IMR-90 (cell line): ENCODE data around the gene MAP3K3. TPM values are rescaled to one million over a fixed set of nuclear protein-coding genes. Genes with fewer than 3 reads are reported as not detected.

ENCODE experiments used
- ATAC-seq: fragments of 200-7000 bp; cut with Tn5 transposase; 2 replicates; pipeline ENCODE4 v1.9.1; 2020; ENCODE audit warnings: low read depth, mild to moderate bottlenecking, moderate library complexity
- BruUV-seq: library from RNA; stranded (reverse); fragments of 400-500 nt; replicated peaks from 2 replicates; lab custom pipeline; 2021; lab: Mats Ljungman, UMichigan
- CTCF ChIA-PET: fragments of 300-600 bp; formaldehyde crosslinking; extraction: SDS; loops from one replicate; lab custom pipeline; 2021; ENCODE audit warnings: antibody characterized with exemption; lab: Yijun Ruan, JAX
- POLR2A ChIA-PET: fragments of 300-600 bp; sonication (Branson Sonifier 250); formaldehyde crosslinking; loops from one replicate; lab custom pipeline; 2022; ENCODE audit warnings: antibody characterized with exemption; ENCODE audit not compliant: unreplicated experiment; lab: Charles Lee
- DNase-seq: peaks from one replicate; pipeline ENCODE4 v3.0.0; 2013
- H2AFZ ChIP-seq: replicated peaks from 2 replicates; pipeline ENCODE3; 2013; ENCODE audit warnings: low read length, mild to moderate bottlenecking; ENCODE audit not compliant: poor library complexity
- H2AK5ac ChIP-seq: 2 replicates; pipeline ENCODE4 v1.6.1; 2013; ENCODE audit warnings: low read depth, low read length, inconsistent platforms
- H2AK9ac ChIP-seq: replicated peaks from 2 replicates; pipeline ENCODE3; 2013; ENCODE audit warnings: mild to moderate bottlenecking, low read depth, low read length, moderate library complexity; ENCODE audit not compliant: poor library complexity
- H2BK120ac ChIP-seq: 2 replicates; pipeline ENCODE4 v1.6.1; 2013; ENCODE audit warnings: low read depth, low read length, inconsistent platforms
- H2BK15ac ChIP-seq: 3 replicates; pipeline ENCODE4 v1.6.1; 2013; ENCODE audit warnings: low read depth, low read length, inconsistent platforms
- H2BK20ac ChIP-seq: 2 replicates; pipeline ENCODE4 v1.6.1; 2013; ENCODE audit warnings: low read depth, mild to moderate bottlenecking, inconsistent platforms, low read length, moderate library complexity
- H2BK5ac ChIP-seq: 2 replicates; pipeline ENCODE4 v1.6.1; 2013; ENCODE audit warnings: mild to moderate bottlenecking, low read depth, low read length, inconsistent platforms; ENCODE audit not compliant: poor library complexity, severe bottlenecking
- H3K14ac ChIP-seq: replicated peaks from 2 replicates; pipeline ENCODE4 v1.6.1; 2013; ENCODE audit warnings: low read depth, low read length, inconsistent platforms
- H3K18ac ChIP-seq: 2 replicates; pipeline ENCODE4 v1.6.1; 2013; ENCODE audit warnings: low read depth, low read length, control low read depth
- H3K23ac ChIP-seq: 2 replicates; pipeline ENCODE4 v1.6.1; 2013; ENCODE audit warnings: low read depth, low read length, inconsistent platforms
- H3K27ac ChIP-seq: 2 replicates; pipeline ENCODE4 v1.5.1; 2013; ENCODE audit warnings: mild to moderate bottlenecking, control low read depth, low read length; ENCODE audit not compliant: insufficient read depth
- H3K27me3 ChIP-seq: 2 replicates; pipeline ENCODE4 v1.6.1; 2013; ENCODE audit warnings: low read length; ENCODE audit not compliant: control insufficient read depth, insufficient read depth
- H3K36me3 ChIP-seq: 2 replicates; pipeline ENCODE4 v1.6.1; 2013; ENCODE audit warnings: low read length, mixed read lengths; ENCODE audit not compliant: control insufficient read depth, insufficient read depth
- H3K4ac ChIP-seq: 2 replicates; pipeline ENCODE4 v1.6.1; 2013; ENCODE audit warnings: low read depth, low read length, inconsistent platforms
- H3K4me1 ChIP-seq: 2 replicates; pipeline ENCODE4 v1.6.1; 2013; ENCODE audit warnings: low read length, mixed read lengths; ENCODE audit not compliant: control insufficient read depth, insufficient read depth
- H3K4me2 ChIP-seq: 2 replicates; pipeline ENCODE4 v1.6.1; 2013; ENCODE audit warnings: low read depth, mild to moderate bottlenecking, control low read depth, low read length, moderate library complexity
- H3K4me3 ChIP-seq: 2 replicates; pipeline ENCODE4 v1.5.1; 2013; ENCODE audit warnings: low read depth, mild to moderate bottlenecking, control low read depth, low read length, moderate library complexity; ENCODE audit not compliant: insufficient read depth
- H3K56ac ChIP-seq: 2 replicates; pipeline ENCODE4 v1.6.1; 2013; ENCODE audit warnings: low read length, inconsistent platforms; ENCODE audit not compliant: insufficient read depth; ENCODE audit errors: extremely low read depth
- H3K79me1 ChIP-seq, 2 experiments: 2 replicates each; pipeline ENCODE4 v1.6.1; 2013; ENCODE audit warnings: low read length in 2 of 2, inconsistent platforms in 1 of 2, low read depth in 1 of 2
- H3K9ac ChIP-seq: 2 replicates; pipeline ENCODE4 v1.6.1; 2013; ENCODE audit warnings: low read depth, low read length, control low read depth
- H3K9me1 ChIP-seq: 2 replicates; pipeline ENCODE4 v1.6.1; 2013; ENCODE audit warnings: low read length, inconsistent platforms; ENCODE audit not compliant: insufficient read depth
- H3K9me3 ChIP-seq: 2 replicates; pipeline ENCODE4 v1.6.1; 2013; ENCODE audit warnings: low read length; ENCODE audit not compliant: control insufficient read depth, insufficient read depth
- H4K20me1 ChIP-seq: 2 replicates; pipeline ENCODE4 v1.6.1; 2013; ENCODE audit warnings: low read length, inconsistent platforms; ENCODE audit not compliant: insufficient read depth
- H4K5ac ChIP-seq: 2 replicates; pipeline ENCODE4 v1.6.1; 2013; ENCODE audit warnings: mild to moderate bottlenecking, low read depth, low read length, control low read depth
- H4K8ac ChIP-seq, 2 experiments: 2 replicates each; pipeline ENCODE4 v1.6.1; 2013; ENCODE audit warnings: low read depth in 2 of 2, low read length in 2 of 2, control low read depth in 1 of 2, inconsistent platforms in 1 of 2
- H4K91ac ChIP-seq: 2 replicates; pipeline ENCODE4 v1.6.1; 2013; ENCODE audit warnings: low read depth, low read length, inconsistent platforms; ENCODE audit not compliant: insufficient read depth
- BHLHE40 ChIP-seq: fragments of 150-350 bp; IDR thresholded peaks from 2 replicates; pipeline ENCODE4 v1.6.1; 2016; ENCODE audit warnings: mild to moderate bottlenecking, low read depth, low read length
- CEBPB ChIP-seq: IDR thresholded peaks from 2 replicates; pipeline ENCODE4 v1.6.1; 2012; ENCODE audit warnings: low read depth, low read length, improper control_type of control experiment
- CHD1 ChIP-seq: IDR thresholded peaks from 2 replicates; pipeline ENCODE4 v1.6.1; 2012; ENCODE audit warnings: low read depth, low read length, improper control_type of control experiment
- FOS ChIP-seq: fragments of 150-350 bp; IDR thresholded peaks from 2 replicates; pipeline ENCODE4 v1.6.1; 2016; ENCODE audit warnings: low read depth, low read length
- MAZ ChIP-seq: IDR thresholded peaks from 2 replicates; pipeline ENCODE4 v1.6.1; 2012; ENCODE audit warnings: low read depth, mild to moderate bottlenecking, low read length, improper control_type of control experiment, moderate library complexity, borderline replicate concordance
- MXI1 ChIP-seq: IDR thresholded peaks from 2 replicates; pipeline ENCODE4 v1.6.1; 2012; ENCODE audit warnings: low read depth, mild to moderate bottlenecking, low read length, moderate library complexity, borderline replicate concordance
- NFE2L2 ChIP-seq: fragments of 150-350 bp; IDR thresholded peaks from 2 replicates; pipeline ENCODE4 v1.6.1; 2016; ENCODE audit warnings: low read depth, mild to moderate bottlenecking, low read length
- POLR2A ChIP-seq: IDR thresholded peaks from 2 replicates; pipeline ENCODE4 v1.6.1; 2012; ENCODE audit warnings: mild to moderate bottlenecking, low read depth, low read length
- RAD21 ChIP-seq: IDR thresholded peaks from 2 replicates; pipeline ENCODE4 v1.6.1; 2012; ENCODE audit warnings: low read length, improper control_type of control experiment
- RFX5 ChIP-seq: IDR thresholded peaks from 2 replicates; pipeline ENCODE4 v1.8.0; 2012; ENCODE audit warnings: low read depth, mild to moderate bottlenecking, low read length, moderate library complexity
- SMC3 ChIP-seq: fragments of 150-350 bp; IDR thresholded peaks from 2 replicates; pipeline ENCODE4 v1.6.1; 2016; ENCODE audit warnings: low read depth, mild to moderate bottlenecking, antibody characterized with exemption, low read length, moderate library complexity
- WGBS, 2 experiments: methylation state at CpG; one replicate each; pipeline versions ENCODE4 v1.1.5 to v1.1.7; 2013; ENCODE audit warnings: missing lambda C conversion rate in 2 of 2; ENCODE audit not compliant: insufficient read length in 1 of 2; ENCODE audit errors: extremely low coverage in 2 of 2; 5-methylcytosine and 5-hydroxymethylcytosine counted together
- dilution Hi-C: fragments of 300-500 bp; cut with HindIII; formaldehyde crosslinking; loops from one replicate; pipeline ENCODE4 v1.14.3; 2018; ENCODE audit warnings: low sequenced_read_pairs; ENCODE audit not compliant: unreplicated experiment
- in situ Hi-C: fragments of 300-500 bp; cut with MboI; formaldehyde crosslinking; loops from 3 replicates; pipeline ENCODE4 v1.14.3; 2019; ENCODE audit warnings: low sequenced_read_pairs, inconsistent platforms, mixed read lengths
- intact Hi-C: fragments of 100-400 bp; cut with micrococcal nuclease; formaldehyde crosslinking; loops from 2 replicates; pipeline ENCODE4 v1.10.0; 2022
- polyA plus RNA-seq, 3 experiments: library from polyadenylated mRNA; depleted of rRNA; stranded (reverse); fragments of >200 nt; gene quantifications; 2 replicates each; pipeline ENCODE4 v1.2.3, GENCODE V29; 2012; ENCODE audit warnings: low replicate concordance in 1 of 3
- total RNA-seq: library from RNA; depleted of rRNA; stranded (reverse); fragments of >200 nt; gene quantifications from 2 replicates; pipeline ENCODE4 v1.2.3, GENCODE V29; 2012
- TF ChIP-seq, protein P1 (sequence below): fragments of 150-350 bp; IDR thresholded peaks from 2 replicates; pipeline ENCODE4 v1.6.1; 2016; ENCODE audit warnings: low read depth, mild to moderate bottlenecking, low read length, moderate library complexity, borderline replicate concordance
- TF ChIP-seq, protein P2 (sequence below): conservative IDR thresholded peaks from 2 replicates; pipeline ENCODE4 v1.5.1; 2012; ENCODE audit warnings: mild to moderate bottlenecking, low read depth, low read length, improper control_type of control experiment

Gene MAP3K3
- total and polyA plus RNA-seq, 2 of the 4 experiments (the other 2 are of a cell fraction): 19.1 to 25.6 TPM

DNA sequence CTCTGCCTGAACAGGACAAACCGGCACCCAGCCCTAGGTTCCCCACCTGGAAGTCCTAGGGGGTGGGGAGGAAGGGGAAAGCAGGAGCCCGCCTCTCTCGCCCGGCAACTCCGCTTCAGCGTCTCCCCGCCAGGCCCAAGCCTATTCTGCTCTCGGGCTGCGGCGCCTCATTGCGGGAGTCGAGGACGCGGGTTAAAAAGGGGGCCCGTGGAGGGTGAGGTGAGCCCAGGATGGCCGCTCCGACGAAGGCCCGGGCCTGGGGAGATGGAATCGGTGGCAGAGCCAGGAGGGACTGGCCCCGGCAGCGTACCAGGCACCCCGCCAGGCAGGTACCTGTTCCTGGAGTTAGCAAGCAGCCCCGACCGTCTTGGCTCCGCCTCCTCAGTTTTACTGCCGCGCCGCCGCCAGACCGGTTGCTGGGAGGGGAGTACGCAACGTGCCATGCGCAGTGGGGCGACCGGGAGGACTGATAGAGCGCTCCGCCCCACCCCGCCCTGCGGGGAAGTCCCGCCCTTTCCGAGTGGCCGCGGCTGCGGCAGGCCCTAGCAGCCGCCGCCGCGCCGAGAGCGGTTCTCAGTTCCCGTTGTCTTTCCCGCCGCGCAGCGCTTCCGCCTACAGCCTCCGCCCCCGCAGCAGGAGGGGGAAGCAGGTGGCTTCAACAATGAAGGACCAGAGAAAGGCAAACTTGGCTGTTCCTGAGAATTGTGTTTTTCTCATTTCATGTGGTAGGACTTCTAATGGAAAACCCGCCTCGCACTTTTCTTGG lies 119.4 kb downstream of the MAP3K3 start, which contains the start of gene STRADA:
STRADA (minus strand) TSS at position 392 of the 766 bp plus-strand sequence. CDS start 13,430 bp downstream, outside the sequence.
- in situ Hi-C loops: no loop called here
- H3K27ac ChIP-seq: peak within 1 kb of the TSS; percentile 56

More for the DNA sequence above, 119.4 kb downstream of the MAP3K3 start, which contains the start of gene STRADA:
- Histone ChIP-seq H3K4me3 (peak within 1 kb of the TSS; percentile 75), H2BK20ac (no peak within 1 kb of the TSS), H3K9ac (peak within 1 kb of the TSS; percentile 69), H3K14ac (peak within 1 kb of the TSS; percentile 88), H3K23ac (peak within 1 kb of the TSS; percentile 93), H4K20me1 (no peaks in the 10 kb centered on the region; the same call in 1 of the 2 replicates), H3K56ac (peak within 1 kb of the TSS; percentile 75), H3K4ac (peak within 1 kb of the TSS; percentile 79), H3K4me1 (peaks cover 6% of the 10 kb centered on the region), H3K79me1 (peaks cover 8 to 33% of the 10 kb centered on the region in 2 experiments; a peak in 3 of 4 replicates), H3K4me2 (peak within 1 kb of the TSS; percentile 98), H2AK5ac (peak within 1 kb of the TSS; percentile 45), H2AFZ (peak within 1 kb of the TSS; percentile 98), H3K9me1 (peaks cover 6% of the 10 kb centered on the region; the same call in 1 of the 2 replicates), H2BK120ac (no peak within 1 kb of the TSS), H3K18ac (no peak within 1 kb of the TSS; the same call in 1 of the 2 replicates), H4K5ac (peak within 1 kb of the TSS; percentile 57), H3K9me3 (no peaks in the 10 kb centered on the region), H4K91ac (peak within 1 kb of the TSS; percentile 9), H3K36me3 (peaks cover under 1% of the 10 kb centered on the region; the same call in 1 of the 2 replicates), H2AK9ac (peak within 1 kb of the TSS; percentile 89), H2BK15ac (no peak within 1 kb of the TSS), H3K27me3 (no peaks in the 10 kb centered on the region), H2BK5ac (peak within 1 kb of the TSS; percentile 47), H4K8ac (peak within 1 kb of the TSS; percentile 70 to 88)
- dilution Hi-C loops (no loop called here), intact Hi-C loops (no loop called here)
- POLR2A ChIA-PET: no interaction called here
- TF ChIP-seq FOS: no peak
- no peak for TF ChIP-seq BHLHE40
- peak; percentile 74; the same call in 1 of the 2 replicates for TF ChIP-seq MXI1
- peak; percentile 53; the same call in 1 of the 2 replicates for TF ChIP-seq POLR2A
- no peak for TF ChIP-seq CEBPB
- TF ChIP-seq CHD1: no peak
- no peak for TF ChIP-seq RFX5
- no peak for TF ChIP-seq RAD21
- TF ChIP-seq, protein P1, sequence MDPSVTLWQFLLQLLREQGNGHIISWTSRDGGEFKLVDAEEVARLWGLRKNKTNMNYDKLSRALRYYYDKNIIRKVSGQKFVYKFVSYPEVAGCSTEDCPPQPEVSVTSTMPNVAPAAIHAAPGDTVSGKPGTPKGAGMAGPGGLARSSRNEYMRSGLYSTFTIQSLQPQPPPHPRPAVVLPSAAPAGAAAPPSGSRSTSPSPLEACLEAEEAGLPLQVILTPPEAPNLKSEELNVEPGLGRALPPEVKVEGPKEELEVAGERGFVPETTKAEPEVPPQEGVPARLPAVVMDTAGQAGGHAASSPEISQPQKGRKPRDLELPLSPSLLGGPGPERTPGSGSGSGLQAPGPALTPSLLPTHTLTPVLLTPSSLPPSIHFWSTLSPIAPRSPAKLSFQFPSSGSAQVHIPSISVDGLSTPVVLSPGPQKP: no peak
- TF ChIP-seq SMC3: no peak
- TF ChIP-seq NFE2L2: no peak
- TF ChIP-seq MAZ: peak; percentile 93
- TF ChIP-seq, protein P2, sequence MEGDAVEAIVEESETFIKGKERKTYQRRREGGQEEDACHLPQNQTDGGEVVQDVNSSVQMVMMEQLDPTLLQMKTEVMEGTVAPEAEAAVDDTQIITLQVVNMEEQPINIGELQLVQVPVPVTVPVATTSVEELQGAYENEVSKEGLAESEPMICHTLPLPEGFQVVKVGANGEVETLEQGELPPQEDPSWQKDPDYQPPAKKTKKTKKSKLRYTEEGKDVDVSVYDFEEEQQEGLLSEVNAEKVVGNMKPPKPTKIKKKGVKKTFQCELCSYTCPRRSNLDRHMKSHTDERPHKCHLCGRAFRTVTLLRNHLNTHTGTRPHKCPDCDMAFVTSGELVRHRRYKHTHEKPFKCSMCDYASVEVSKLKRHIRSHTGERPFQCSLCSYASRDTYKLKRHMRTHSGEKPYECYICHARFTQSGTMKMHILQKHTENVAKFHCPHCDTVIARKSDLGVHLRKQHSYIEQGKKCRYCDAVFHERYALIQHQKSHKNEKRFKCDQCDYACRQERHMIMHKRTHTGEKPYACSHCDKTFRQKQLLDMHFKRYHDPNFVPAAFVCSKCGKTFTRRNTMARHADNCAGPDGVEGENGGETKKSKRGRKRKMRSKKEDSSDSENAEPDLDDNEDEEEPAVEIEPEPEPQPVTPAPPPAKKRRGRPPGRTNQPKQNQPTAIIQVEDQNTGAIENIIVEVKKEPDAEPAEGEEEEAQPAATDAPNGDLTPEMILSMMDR: no peak
- BruUV-seq: no TSS peak
- peak; percentile 99 for ATAC-seq
- WGBS, 2 experiments: 1% methylated on average over 20 of the region's 61 CpGs; no CpG with 5 or more reads in 1 of the 2 experiments
- CTCF ChIA-PET: interaction anchor here (1.0 kb wide), 1 partner anchor 25 kb away, joined by 4 read pairs; no protein-coding TSS in a partner anchor
- DNase-seq: peak; percentile 95
